Liver (tissue), 3 donors: ENCODE results near the gene PRRG2.

Source experiments
- CTCF ChIP-seq: fragments of 150-350 bp; IDR thresholded peaks from 2 replicates; pipeline ENCODE4 v1.5.1; 2017; ENCODE audit warnings: improper control_type of control experiment, low read depth, low read length; ENCODE audit not compliant: missing input control
- FOXA2 ChIP-seq: IDR thresholded peaks from 2 replicates; pipeline ENCODE4 v1.6.1; 2016; ENCODE audit warnings: antibody characterized with exemption
- GABPA ChIP-seq, 2 donors: IDR thresholded peaks in 1 of 2; conservative IDR thresholded peaks in 1 of 2; 2 replicates each; pipeline ENCODE4 v1.6.1; 2016; ENCODE audit warnings: antibody characterized with exemption in 2 of 2, mild to moderate bottlenecking in 1 of 2, moderate library complexity in 1 of 2
- HNF4A ChIP-seq, 2 donors: conservative IDR thresholded peaks; 2 replicates each; pipeline ENCODE4 v1.6.1; 2016; ENCODE audit warnings: antibody characterized with exemption in 2 of 2, mild to moderate bottlenecking in 2 of 2
- HNF4G ChIP-seq: IDR thresholded peaks from 2 replicates; pipeline ENCODE4 v1.6.1; 2016; ENCODE audit warnings: antibody characterized with exemption
- JUND ChIP-seq, 2 donors: IDR thresholded peaks; 2 replicates each; pipeline ENCODE4 v1.6.1; 2016; ENCODE audit warnings: antibody characterized with exemption in 2 of 2
- RAD21 ChIP-seq, 2 donors: IDR thresholded peaks; 2 replicates each; pipeline ENCODE4 v1.6.1; 2016; ENCODE audit warnings: antibody characterized with exemption in 2 of 2, mild to moderate bottlenecking in 2 of 2
- REST ChIP-seq: IDR thresholded peaks from 2 replicates; pipeline ENCODE4 v1.6.1; 2016; ENCODE audit warnings: antibody characterized with exemption, mild to moderate bottlenecking
- SP1 ChIP-seq: IDR thresholded peaks from 2 replicates; pipeline ENCODE4 v1.6.1; 2018; ENCODE audit warnings: antibody characterized with exemption, mild to moderate bottlenecking
- TAF1 ChIP-seq: conservative IDR thresholded peaks from 2 replicates; pipeline ENCODE4 v1.6.1; 2016; ENCODE audit warnings: antibody characterized with exemption, mild to moderate bottlenecking
- TF ChIP-seq, protein P1 (sequence below): IDR thresholded peaks from 2 replicates; pipeline ENCODE4 v1.6.1; 2016; ENCODE audit warnings: antibody characterized with exemption
- donor health status: healthy.
- donor health status: healthy.

DNA sequence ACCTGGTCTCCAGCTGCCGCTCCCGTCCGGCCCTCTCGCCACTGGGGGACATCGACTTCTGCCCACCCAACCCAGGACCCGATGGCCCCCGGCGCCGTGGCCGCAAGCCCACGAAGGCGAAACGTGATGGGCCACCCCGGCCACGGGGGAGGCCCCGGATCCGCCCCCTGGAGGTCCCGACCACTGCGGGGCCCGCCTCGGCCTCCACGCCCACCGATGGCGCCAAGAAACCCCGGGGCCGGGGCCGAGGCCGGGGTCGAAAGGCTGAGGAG, 16.5 kb downstream of the PRRG2 start:
- TF ChIP-seq JUND (IDR thresholded peaks at IDR 0.05) (no peak), CTCF (no peak), GABPA (IDR thresholded peaks at IDR 0.05 in 1 of 2, conservative IDR thresholded peaks at IDR 0.05 in 1 of 2) (no peak), RAD21 (IDR thresholded peaks at IDR 0.05) (no peak), TAF1 (no peak), SP1 (no peak), HNF4G (no peak), REST (no peak), HNF4A (conservative IDR thresholded peaks at IDR 0.05) (no peak), FOXA2 (no peak)
- TF ChIP-seq, protein P1, sequence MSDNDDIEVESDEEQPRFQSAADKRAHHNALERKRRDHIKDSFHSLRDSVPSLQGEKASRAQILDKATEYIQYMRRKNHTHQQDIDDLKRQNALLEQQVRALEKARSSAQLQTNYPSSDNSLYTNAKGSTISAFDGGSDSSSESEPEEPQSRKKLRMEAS = no peak
